GM19043 (cell line): ENCODE measurements around the gene ATP8B3.

Experiments used
- ATAC-seq: cut with Tn5 transposase; IDR thresholded peaks from one replicate; pipeline ENCODE4 v1.9.1; 2021; ENCODE audit warnings: low read depth; ENCODE audit not compliant: unreplicated experiment

ATP8B3 gene

GRCh38 chr19:1817553-1818179, 5.6 kb upstream of the ATP8B3 start:
- no peak for ATAC-seq

DNA sequence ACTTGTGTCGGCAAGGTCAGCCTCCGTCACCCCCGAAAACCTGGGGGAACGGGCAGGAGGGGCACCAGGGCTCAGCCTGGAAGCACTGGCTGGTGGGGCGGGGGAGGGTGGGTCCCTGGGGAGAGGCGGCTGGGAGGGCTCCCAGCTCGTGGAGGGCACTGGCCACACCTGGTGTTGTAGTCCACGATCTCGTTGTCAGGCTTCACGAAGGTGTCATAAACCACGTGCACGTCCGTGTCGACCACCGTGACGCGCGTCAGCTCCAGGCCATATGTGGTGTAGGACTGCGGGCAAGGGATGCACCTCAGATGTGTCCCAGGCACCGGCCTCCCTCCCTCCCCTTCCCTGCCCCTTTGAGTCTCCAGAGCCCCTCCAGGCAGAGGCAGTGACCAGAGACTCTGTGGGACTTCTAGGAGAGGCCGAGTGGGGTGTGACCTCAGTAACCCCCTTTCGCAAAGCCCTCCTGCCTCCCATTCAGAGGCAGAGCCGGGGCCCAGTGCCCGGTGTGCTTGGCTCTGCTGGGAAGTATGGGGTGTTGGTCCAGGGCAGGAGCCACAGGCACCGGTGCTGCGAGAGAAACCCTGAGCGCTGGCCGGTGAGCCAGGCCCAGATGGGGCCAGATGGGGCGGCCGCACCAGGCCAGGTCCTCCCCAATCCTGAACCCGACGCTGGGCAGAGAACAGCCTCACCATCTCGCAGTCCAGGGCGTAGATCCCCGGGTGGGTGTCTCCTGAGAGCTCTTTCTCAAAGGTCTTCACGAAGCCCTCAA, 4.6 kb upstream of the ATP8B3 start:
- no peak for ATAC-seq

DNA sequence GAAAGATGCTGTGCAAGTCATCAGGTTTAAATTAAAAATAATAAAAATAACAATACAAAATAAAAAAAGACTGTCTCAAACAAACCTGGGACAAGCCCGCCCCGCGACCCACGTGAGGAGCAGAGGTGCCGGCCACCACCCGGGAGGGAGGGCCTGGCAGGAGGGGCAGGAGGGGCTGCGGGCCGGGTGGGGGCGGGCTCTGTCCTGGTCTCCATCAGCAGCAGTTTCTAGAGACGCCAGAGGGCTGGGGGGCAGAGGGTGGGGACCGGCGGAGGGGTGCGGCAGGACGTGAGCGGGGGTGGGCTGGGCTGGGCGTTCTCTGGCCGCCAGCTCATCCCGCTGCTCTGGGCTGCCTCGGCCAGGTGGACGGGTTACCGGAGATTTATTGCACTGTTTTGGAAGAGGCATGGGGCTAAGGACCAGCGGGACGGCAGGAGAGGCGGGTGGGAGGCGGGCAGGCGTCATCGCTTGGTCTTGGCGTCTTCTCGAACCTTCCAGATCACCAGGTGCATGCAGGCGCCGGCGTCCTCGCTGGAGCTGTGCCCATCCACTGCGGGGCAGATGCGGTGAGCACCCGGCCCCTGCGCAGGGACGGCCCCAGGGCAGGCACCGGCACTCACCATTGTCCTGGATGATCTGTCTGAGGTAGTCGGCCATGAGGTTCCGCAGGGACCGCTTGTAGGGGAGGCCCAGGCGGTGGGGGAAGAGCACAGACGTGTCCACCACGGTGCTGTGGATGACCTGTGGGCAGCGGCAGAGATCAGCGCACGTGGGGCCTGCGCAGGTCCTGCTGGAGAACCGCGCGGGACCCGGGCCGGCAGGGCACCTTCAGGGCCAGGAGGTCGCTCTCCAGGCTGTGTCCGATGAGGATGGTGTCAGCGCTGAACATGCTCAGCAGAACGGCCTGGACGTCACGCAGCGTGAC, 3.8 kb upstream of the ATP8B3 start:
- no peak for ATAC-seq

DNA sequence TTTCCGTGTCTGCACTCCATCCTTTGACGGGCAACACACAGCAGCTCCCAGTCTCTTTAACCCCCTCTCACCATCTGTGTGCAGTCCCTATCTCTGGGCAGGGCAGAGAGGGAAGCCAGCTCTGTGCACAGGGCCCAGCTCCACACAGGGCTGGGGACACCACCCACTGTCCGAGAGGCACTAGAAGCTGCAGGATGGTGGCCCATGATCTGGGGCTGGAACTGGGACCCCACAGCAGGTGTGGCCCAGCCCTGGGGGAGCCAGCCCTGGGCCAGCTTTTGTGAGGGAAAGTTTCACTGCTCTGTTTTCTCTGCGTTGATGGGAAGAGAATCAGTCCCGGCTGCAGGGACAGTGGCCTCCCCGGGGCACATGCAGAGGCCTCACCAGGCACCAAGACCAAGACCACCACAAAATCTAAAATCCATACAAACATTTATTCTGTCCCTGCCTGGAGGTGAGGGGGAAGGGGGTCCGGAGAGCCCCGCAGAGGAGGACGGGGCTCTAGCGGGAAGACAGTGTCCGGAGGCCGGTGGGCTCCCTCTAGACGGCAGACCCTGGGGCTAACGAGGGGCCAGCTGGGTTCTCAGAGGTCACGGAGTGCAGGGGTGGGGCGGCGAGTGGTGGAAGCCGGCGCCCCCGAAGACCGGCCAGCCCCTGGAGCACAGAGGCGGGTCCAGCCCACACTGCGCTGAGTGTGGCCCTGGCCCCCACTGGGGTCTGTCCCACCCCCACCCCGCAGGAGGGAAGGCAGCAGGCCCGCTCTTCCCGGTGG, 2.9 kb upstream of the ATP8B3 start:
- ATAC-seq = no peak

DNA sequence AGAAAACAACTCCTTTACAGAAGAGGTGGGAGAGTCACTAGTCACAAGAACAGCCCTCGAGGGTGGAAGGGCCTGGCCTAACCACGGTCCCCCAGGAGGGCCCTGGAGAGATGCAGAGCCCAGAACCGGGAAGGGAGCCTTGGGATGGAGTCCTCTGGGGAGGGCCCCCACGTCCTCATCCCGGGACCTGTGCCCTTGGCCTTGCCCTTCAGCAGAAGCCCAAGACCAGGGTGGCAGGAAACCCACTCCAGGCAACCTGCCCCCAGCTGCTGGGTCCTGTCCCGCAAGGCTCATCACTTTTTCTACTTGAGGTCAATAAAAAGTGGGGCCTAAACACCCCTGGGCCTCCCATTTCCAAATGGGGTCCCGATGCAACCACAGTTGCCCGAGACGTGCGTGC, 2.3 kb upstream of the ATP8B3 start:
- ATAC-seq = no peak

- no peak for ATAC-seq
Observed at GRCh38 chr19:1813192-1814182, 1.4 kb upstream of the ATP8B3 start.

DNA sequence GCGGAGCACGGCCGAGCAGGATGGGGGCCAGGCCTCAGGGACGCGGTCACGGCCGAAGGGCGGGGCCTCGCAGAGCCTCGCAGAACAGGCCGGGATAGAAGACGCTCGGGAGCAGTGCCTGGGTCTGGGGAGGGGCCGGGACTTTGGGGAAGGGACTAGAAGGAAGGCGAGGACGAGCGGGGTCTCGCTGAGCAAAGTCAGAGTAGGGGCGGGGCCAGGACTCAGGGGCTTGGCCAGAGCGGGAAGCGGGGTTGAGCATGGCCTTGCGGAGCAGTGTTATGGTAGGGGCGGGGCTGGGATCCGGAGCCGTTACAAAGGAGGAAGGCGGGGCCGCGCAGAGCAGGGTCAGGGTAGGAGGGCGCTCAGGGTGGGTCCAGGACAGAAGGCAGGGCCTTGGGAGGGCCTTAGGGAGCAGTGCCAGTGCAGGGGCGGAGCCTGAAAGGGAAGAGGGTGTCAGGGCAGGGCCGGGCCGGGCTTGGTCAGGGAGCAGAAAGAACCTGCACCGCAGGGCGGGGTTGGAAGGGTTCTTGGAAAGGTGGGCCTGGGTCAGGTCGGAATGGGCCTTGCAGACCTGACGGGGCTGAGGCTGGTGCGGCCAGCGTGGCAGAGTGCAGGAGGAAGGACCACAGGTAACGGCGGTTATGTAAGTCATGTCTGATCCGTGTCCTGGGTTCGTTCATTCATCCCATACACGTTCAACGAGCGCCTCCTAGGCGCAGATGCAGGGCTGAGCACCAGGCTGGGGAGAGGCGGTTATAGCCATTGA, 533 bp upstream of the ATP8B3 start:
- peak; percentile 79 for ATAC-seq

DNA sequence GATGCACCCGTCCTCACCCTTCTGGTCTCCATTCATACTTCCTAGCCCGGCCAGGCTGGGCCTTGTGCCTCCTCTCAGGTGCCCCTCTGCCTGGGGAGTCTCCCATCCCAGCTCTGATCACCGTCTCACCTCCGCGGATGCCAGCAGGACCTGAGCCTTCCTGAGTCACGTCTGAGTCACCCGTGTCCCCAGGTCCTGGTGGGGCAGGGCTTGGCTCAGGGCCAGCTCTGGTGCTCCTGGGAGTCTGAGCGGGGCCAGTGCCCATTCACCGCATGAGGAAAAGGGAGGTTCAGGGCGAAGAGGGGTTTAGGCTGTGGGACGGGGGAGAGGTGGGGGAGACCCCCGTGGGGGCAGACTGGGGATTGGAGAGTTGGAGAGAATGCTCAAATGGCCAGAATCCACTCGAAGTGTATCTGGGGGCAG, 593 bp downstream of the ATP8B3 start:
- ATAC-seq = no peak

DNA sequence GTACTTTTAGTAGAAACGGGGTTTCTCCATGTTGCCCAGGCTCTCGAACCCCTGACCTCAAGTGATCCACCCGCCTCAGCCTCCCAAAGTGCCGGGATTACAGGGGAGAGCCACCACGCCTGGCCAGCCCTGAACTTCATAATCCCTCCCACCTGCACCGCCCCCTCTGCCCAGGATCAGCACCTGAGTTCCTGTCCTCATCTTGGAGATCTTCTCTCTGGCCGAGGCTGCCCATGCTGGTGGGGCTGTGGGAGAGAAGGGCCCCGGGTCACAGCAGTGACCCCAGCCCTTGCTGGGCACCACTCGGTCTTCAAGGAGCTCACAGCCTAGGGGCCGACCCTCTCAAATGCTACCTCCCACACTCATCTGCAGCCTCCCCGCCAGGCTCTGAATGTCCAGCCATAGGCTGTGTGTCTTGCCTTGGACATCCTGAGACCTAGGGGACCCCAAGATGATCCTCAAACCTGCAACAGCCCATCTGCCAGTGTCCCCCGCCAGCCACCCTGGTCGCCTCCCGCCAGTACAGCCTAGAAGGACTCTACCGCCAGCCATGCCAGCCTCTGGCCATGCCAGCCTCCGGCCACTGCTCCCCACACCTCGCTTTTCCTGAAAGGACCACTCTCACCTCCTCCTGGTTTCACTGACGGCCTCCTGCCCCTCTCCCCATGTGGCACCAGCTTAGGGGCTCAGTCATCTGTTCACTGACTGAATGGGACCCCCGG, 1.5 kb downstream of the ATP8B3 start:
- no peak for ATAC-seq

- ATAC-seq = no peak
Observed at GRCh38 chr19:1809678-1810077, 2.4 kb downstream of the ATP8B3 start.

DNA sequence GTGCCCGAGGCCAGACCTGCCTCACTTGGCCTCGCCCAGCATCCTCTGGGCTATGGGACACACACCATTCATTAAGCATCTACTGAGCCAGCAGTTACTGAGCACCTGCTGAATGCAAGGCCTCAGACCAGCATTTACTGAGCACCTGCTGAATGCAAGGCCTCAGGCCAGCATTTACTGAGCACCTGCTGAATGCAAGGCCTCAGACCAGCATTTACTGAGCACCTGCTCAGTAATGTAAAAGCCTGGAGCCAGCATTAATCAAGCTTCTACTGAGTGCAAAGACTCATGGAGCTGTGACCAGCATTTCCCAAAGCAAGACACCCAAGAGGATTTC, 3.7 kb downstream of the ATP8B3 start:
- ATAC-seq = no peak

DNA sequence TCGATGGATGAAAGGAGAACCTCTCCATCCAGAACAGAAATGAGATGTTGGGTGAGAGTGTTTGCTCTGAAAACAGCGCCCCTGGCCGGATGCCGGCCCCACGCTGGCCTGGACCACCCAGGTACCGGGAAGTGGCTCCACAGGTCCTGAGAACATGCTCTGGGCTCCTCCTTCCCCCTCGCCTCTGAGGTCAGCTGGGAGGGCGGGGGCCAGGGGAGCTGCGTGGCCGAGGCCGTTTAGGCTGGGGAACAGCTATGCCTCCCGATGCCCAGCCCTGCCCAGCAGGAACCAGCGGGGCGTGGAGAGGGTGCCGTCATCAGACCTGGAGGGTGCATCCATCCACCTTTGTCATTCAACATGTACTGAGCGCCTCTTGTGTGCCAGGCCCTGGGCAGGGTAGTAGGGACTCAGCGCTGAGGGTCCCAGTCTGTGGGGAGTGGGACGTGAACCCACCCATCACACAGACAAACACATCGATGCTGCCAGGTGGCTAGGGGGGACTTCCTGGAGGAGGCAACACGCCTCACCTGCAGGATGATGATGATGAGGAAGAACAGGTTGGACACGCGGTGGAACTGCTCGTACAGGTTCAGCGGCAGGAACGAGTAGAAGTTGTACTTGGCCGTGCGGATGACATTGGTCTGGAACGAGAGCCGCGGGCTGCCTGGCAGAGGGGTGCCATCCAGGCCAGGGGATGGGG, 4.2 kb downstream of the ATP8B3 start:
- ATAC-seq = no peak

DNA sequence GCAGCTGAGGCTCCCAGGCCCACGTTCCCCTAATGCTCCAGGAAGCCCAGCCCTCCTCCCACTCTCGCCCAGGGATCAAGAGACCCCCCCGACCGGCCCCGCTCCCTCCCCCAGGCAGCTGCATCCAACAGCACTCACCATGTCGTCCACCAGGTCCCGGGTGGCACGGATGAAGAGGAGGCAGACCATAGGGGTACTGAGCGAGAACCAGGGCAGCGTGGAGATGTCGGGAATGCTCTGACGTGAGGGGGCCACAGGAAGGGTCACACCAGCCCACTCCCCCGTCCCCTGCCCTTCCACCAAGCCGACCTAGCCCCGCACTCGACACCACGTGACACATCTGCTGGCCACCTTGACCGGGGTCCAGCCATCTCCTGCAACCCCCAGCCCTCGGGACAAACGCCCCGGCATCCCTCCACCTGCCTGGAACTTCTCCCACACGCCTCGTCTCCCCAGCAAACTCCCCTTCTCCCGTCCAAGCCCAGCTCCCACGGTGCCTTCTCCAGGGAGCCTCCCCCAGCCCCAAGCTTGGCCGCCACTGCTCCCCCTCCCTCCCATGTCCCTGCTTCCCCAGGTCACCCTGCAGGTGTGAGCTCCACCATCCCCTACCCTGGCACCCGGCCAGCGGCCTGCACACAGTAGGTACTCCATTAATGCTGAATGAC, 4.9 kb downstream of the ATP8B3 start:
- ATAC-seq = no peak

GRCh38 chr19:1806184-1807029, 5.7 kb downstream of the ATP8B3 start:
- no peak for ATAC-seq

GRCh38 chr19:1805401-1806183, 6.5 kb downstream of the ATP8B3 start:
- no peak for ATAC-seq
